ENCODE measurements around the gene VPS11. TPM values are rescaled to one million over a fixed set of nuclear protein-coding genes. Genes with fewer than 3 reads are reported as not detected.

VPS11 gene
- total RNA-seq = 10 to 100 TPM; 26.3 to 72.6 (median 37.2) TPM

DNA sequence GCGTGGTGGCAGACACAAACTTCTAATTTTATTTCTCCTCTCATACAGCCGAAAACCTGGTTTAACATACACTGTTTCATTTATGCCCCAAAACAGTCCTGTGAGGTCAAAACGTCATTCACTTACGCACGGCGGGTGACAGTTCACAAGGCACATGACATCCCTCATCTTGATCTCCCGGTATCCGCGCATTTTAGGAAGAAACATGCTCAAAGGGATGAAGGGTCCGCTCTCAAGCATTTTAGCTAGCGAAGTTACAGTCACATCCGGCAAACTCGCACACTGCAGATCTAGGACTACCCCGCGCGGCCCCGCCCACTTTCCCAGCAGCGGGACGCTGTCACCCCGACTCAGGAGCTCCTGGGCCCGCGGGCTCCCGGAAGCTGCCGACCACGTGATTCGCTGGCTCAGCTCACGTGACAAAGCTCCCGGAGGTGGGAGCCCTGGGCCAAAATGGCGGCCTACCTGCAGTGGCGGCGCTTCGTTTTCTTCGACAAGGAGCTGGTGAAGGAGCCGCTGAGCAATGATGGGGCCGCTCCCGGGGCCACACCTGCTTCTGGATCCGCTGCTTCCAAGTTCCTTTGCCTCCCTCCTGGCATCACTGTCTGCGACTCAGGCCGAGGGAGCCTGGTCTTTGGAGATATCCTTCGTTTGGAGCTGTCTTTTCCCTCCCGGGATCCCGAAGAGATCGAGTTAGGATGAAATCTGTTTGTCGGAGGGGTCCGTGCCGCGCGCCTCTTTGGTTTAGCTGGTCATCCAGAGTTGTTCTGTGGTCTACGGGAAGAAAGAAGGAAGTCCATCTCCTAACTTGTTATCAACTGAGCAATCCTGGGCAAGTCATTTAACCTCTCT lies at the start of gene VPS11:
Gene VPS11, plus strand, starts transcription at position 448 of the 852 bp plus-strand sequence. Its CDS starts 6 bp downstream, at position 454.
- no peaks in the 10 kb centered on the region for H3K9me3 ChIP-seq
- peak within 1 kb of the TSS; percentile 78 to 85 (median 84) for H3K27ac ChIP-seq
- peaks cover 0 to 27% (median 0%) of the 10 kb centered on the region in 3 donors for H3K36me3 ChIP-seq
- TF ChIP-seq POLR2A (IDR thresholded peaks at IDR 0.05) = peak; percentile 62 to 71
- TF ChIP-seq, protein P1, sequence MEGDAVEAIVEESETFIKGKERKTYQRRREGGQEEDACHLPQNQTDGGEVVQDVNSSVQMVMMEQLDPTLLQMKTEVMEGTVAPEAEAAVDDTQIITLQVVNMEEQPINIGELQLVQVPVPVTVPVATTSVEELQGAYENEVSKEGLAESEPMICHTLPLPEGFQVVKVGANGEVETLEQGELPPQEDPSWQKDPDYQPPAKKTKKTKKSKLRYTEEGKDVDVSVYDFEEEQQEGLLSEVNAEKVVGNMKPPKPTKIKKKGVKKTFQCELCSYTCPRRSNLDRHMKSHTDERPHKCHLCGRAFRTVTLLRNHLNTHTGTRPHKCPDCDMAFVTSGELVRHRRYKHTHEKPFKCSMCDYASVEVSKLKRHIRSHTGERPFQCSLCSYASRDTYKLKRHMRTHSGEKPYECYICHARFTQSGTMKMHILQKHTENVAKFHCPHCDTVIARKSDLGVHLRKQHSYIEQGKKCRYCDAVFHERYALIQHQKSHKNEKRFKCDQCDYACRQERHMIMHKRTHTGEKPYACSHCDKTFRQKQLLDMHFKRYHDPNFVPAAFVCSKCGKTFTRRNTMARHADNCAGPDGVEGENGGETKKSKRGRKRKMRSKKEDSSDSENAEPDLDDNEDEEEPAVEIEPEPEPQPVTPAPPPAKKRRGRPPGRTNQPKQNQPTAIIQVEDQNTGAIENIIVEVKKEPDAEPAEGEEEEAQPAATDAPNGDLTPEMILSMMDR (IDR thresholded peaks at IDR 0.05) = peak in 1 of 6 experiments; percentile 1
- DNase-seq = peak; percentile 98 to 99 (median 98)
- H3K4me3 ChIP-seq = peak within 1 kb of the TSS; percentile 61 to 86 (median 76)
- peaks cover 0 to 32% (median 11%) of the 10 kb centered on the region in 4 donors for H3K4me1 ChIP-seq
- no peaks in the 10 kb centered on the region for H3K27me3 ChIP-seq

DNA sequence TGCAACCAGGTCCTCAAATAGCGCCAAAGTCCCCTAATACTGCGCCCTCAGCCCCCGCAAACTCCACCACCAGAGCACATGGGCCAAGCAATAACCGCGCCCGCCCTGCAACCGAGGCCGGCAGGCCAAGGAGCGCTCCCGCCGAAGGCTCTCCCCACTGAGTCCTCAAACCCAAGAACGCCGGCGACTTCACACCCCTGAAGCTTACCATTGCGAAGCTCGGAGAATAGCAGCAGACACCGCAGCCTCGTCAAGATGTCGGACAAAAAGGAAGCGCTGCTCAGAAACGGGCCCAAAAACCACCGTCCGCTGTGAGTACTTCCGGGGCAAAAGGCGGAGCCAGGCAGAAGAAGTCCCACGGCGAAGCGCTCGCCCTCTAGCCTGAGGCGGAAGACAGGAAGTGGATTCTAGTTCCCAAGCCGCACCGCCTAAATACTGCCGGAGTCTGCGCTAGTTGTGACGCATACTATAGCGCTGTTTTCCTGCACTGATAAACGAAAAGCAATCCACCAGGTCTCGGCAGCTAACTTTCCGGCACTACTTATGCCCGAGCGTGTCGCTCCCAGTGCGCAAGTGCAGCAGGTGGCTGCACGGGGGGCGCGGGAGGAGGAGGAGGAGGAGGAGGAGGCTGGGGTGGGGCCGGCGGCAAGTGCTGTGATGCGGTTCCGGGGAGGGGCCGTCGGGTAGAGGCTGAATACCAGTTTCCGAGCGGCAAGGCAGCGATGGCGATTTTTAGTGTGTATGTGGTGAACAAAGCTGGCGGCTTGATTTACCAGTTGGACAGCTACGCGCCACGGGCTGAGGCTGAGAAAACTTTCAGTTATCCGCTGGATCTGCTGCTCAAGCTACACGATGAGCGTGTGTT lies 49.3 kb upstream of the VPS11 start, which contains the start of the genes RPS25 and TRAPPC4:
Gene RPS25, minus strand, starts transcription at position 270 of the 865 bp plus-strand sequence. Its CDS starts 59 bp downstream, at position 211.
Gene TRAPPC4, plus strand, starts transcription at position 693 of the 865 bp plus-strand sequence. Its CDS starts 30 bp downstream, at position 723.
- peak within 1 kb of the TSS; percentile 89 to 99 (median 97) for H3K27ac ChIP-seq
- DNase-seq = peak; percentile 95 to 98 (median 95)
- H3K9me3 ChIP-seq = no peaks in the 10 kb centered on the region
- TF ChIP-seq, protein P1 (IDR thresholded peaks at IDR 0.05) = peak in 2 of 6 experiments; percentile 10 to 14
- peak; percentile 59 to 63 for TF ChIP-seq POLR2A (IDR thresholded peaks at IDR 0.05)
- H3K4me3 ChIP-seq = peak within 1 kb of the TSS; percentile 66 to 95 (median 80)
- peaks cover 0 to 47% (median 7%) of the 10 kb centered on the region in 3 donors for H3K36me3 ChIP-seq
- H3K4me1 ChIP-seq = peaks cover 0 to 59% (median 18%) of the 10 kb centered on the region in 4 donors
- no peaks in the 10 kb centered on the region for H3K27me3 ChIP-seq

DNA sequence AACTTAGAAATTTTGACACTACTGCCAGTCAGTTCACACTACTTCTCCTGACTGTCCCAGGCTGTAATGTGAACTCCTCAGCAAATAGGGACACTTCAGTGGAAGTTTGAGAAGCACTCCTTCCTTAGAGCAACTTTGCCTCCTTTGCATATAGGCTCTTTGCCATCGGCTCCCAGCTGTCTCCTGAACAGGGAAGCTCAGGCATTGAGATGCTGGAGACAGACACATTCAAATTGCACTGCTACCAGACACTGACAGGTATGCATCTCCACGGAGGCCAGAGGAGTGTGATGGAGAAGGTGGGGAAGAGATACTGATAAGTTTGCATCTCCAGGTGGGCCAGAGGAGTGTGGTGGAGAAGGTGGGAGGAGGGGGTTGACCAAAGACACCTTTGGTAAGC lies 47.6 kb upstream of the VPS11 start:
- no peak for DNase-seq
- Histone ChIP-seq H3K9me3 (no peaks in the 10 kb centered on the region), H3K27me3 (no peaks in the 10 kb centered on the region), H3K4me1 (peaks cover 0 to 73% (median 18%) of the 10 kb centered on the region in 4 donors), H3K27ac (peak overlapping the region in 2 of 4 donors; percentile 97 to 99), H3K4me3 (peak overlapping the region in 2 of 4 donors; percentile 87 to 95), H3K36me3 (peaks cover 0 to 50% (median 4%) of the 10 kb centered on the region in 3 donors)
- TF ChIP-seq POLR2A (IDR thresholded peaks at IDR 0.05) = no peak
- TF ChIP-seq, protein P1 (IDR thresholded peaks at IDR 0.05) = no peak

GRCh38 chr11:119021631-119022030 lies 46.0 kb upstream of the VPS11 start:
- Histone ChIP-seq H3K27me3 (no peaks in the 10 kb centered on the region), H3K27ac (peak overlapping the region in 2 of 4 donors; percentile 46 to 77), H3K4me1 (peaks cover 0 to 75% (median 17%) of the 10 kb centered on the region in 4 donors), H3K9me3 (no peaks in the 10 kb centered on the region), H3K36me3 (peaks cover 0 to 47% (median 0%) of the 10 kb centered on the region in 3 donors), H3K4me3 (no peak overlapping the region)
- TF ChIP-seq POLR2A (IDR thresholded peaks at IDR 0.05) = no peak
- TF ChIP-seq, protein P1 (IDR thresholded peaks at IDR 0.05) = no peak
- no peak for DNase-seq

DNA sequence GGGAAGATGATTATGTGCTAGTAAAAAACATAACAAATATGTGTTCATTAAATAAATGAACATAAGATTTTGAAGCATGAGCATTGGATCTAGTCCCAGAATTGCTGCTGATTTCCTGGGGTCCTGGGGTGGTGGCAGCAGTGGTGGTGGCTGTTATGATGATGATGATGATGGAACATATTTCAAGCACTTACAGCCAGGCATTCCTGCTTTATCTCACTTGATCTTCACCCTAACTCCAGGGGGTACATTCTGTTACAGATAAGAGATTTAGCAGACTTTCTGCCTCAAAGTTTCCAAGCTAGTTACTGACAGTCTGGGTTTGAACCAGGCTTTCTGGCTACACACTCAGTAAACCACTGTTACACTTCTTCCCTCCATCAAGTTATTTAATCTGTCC lies 43.9 kb upstream of the VPS11 start:
- H3K36me3 ChIP-seq = peaks cover 0 to 50% (median 0%) of the 10 kb centered on the region in 3 donors
- H3K4me1 ChIP-seq = peaks cover 0 to 75% (median 14%) of the 10 kb centered on the region in 4 donors
- TF ChIP-seq POLR2A (IDR thresholded peaks at IDR 0.05) = no peak
- TF ChIP-seq, protein P1 (IDR thresholded peaks at IDR 0.05) = no peak

More for the DNA sequence above, 43.9 kb upstream of the VPS11 start:
- H3K4me3 ChIP-seq = no peak overlapping the region
- peak overlapping the region in 2 of 4 donors; percentile 76 to 88 for H3K27ac ChIP-seq
- no peak for DNase-seq
- no peaks in the 10 kb centered on the region for H3K9me3 ChIP-seq
- H3K27me3 ChIP-seq = no peaks in the 10 kb centered on the region
